Measurements from ENCODE around the gene MRPS16.

Gene MRPS16

GRCh38 chr10:73226663-73227062, 25.8 kb downstream of the MRPS16 start:
- no peak overlapping the region for H3K27ac ChIP-seq
- no peak for TF ChIP-seq ZFX (IDR thresholded peaks at IDR 0.05)
- TF ChIP-seq, protein P1, sequence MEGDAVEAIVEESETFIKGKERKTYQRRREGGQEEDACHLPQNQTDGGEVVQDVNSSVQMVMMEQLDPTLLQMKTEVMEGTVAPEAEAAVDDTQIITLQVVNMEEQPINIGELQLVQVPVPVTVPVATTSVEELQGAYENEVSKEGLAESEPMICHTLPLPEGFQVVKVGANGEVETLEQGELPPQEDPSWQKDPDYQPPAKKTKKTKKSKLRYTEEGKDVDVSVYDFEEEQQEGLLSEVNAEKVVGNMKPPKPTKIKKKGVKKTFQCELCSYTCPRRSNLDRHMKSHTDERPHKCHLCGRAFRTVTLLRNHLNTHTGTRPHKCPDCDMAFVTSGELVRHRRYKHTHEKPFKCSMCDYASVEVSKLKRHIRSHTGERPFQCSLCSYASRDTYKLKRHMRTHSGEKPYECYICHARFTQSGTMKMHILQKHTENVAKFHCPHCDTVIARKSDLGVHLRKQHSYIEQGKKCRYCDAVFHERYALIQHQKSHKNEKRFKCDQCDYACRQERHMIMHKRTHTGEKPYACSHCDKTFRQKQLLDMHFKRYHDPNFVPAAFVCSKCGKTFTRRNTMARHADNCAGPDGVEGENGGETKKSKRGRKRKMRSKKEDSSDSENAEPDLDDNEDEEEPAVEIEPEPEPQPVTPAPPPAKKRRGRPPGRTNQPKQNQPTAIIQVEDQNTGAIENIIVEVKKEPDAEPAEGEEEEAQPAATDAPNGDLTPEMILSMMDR (conservative IDR thresholded peaks at IDR 0.05): no peak

- TF ChIP-seq, protein P1 (conservative IDR thresholded peaks at IDR 0.05): no peak
- no peak overlapping the region for H3K27ac ChIP-seq
Observed at GRCh38 chr10:73225518-73225917, 26.9 kb downstream of the MRPS16 start.

DNA sequence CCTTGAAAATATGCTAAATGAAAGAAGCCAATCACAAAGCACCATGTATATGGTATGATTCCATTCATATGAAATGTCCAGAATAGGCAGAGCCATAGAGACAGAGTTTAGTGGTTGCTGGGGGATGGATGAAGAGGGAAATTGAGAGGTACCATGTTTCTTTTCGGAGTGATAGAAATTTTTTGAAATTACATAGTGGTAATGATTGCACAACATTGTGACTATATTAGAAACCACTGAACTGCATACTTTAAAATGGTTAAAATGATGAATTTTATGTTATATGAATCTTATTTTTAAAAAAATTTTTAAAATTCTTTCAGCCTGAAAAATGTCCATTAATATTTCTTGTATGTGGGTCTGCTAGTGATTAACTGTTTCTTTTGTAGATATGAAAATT, 31.5 kb downstream of the MRPS16 start:
- no peak overlapping the region for H3K27ac ChIP-seq
- TF ChIP-seq, protein P1 (conservative IDR thresholded peaks at IDR 0.05): no peak
- no peak for TF ChIP-seq ZFX (IDR thresholded peaks at IDR 0.05)

- TF ChIP-seq, protein P1 (conservative IDR thresholded peaks at IDR 0.05): no peak
- no peak for TF ChIP-seq ZFX (IDR thresholded peaks at IDR 0.05)
- no peak overlapping the region for H3K27ac ChIP-seq
Observed at GRCh38 chr10:73219384-73219783, 33.1 kb downstream of the MRPS16 start.

GRCh38 chr10:73218431-73219191, 33.8 kb downstream of the MRPS16 start:
- no peak overlapping the region for H3K27ac ChIP-seq
- TF ChIP-seq, protein P1 (conservative IDR thresholded peaks at IDR 0.05): peak; percentile 66
- no peak for TF ChIP-seq ZFX (IDR thresholded peaks at IDR 0.05)

DNA sequence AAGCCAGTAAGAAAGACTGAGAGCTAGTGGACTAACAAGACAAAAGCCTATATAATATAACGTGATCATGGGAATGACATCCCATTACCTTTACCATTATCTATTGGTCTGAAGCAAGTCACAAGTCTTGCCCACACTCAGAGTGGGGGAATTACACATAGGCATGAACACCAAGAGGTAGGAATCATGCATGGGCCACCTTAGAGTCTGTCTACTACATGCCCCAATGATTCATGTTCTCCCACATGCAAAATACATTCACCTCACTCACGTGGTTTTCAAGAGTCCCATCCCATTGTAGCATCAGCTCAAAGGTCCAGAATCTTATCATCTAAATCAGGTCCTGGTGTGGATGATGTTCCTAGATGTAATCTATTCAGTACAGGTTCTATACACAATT, 34.8 kb downstream of the MRPS16 start:
- no peak overlapping the region for H3K27ac ChIP-seq
- TF ChIP-seq, protein P1 (conservative IDR thresholded peaks at IDR 0.05): no peak
- TF ChIP-seq ZFX (IDR thresholded peaks at IDR 0.05): no peak

GRCh38 chr10:73215749-73216148, 36.7 kb downstream of the MRPS16 start:
- no peak overlapping the region for H3K27ac ChIP-seq
- TF ChIP-seq, protein P1 (conservative IDR thresholded peaks at IDR 0.05): no peak
- TF ChIP-seq ZFX (IDR thresholded peaks at IDR 0.05): no peak
